Measurements from ENCODE around the gene PSMB3.

Gene PSMB3

DNA sequence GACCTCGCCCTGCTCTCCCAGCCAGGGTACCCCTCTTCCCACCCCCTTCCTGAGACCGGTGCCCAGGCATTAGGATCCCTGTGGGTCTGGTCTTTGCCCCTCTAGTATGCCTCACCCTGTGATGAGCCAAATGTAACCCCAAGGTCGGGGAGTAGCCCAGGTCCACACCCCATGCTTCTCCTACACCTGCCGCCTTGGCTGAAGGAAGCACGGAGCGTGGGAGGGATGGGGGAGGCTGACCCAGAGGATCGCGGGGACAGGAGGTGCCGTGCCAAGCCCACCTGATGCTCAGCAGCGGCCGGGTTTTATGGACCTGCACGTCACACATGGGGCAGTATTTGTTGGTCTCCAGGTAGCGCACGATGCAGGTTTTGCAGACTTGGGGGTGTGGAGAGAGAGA is 13.2 kb upstream of the PSMB3 start:
- TF ChIP-seq, protein P1, sequence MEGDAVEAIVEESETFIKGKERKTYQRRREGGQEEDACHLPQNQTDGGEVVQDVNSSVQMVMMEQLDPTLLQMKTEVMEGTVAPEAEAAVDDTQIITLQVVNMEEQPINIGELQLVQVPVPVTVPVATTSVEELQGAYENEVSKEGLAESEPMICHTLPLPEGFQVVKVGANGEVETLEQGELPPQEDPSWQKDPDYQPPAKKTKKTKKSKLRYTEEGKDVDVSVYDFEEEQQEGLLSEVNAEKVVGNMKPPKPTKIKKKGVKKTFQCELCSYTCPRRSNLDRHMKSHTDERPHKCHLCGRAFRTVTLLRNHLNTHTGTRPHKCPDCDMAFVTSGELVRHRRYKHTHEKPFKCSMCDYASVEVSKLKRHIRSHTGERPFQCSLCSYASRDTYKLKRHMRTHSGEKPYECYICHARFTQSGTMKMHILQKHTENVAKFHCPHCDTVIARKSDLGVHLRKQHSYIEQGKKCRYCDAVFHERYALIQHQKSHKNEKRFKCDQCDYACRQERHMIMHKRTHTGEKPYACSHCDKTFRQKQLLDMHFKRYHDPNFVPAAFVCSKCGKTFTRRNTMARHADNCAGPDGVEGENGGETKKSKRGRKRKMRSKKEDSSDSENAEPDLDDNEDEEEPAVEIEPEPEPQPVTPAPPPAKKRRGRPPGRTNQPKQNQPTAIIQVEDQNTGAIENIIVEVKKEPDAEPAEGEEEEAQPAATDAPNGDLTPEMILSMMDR (IDR thresholded peaks at IDR 0.05; ENCODE audit: borderline replicate concordance, extremely low read depth, low read length, poor library complexity, severe bottlenecking): no peak
- TF ChIP-seq EZH2 (IDR thresholded peaks at IDR 0.05; ENCODE audit: borderline replicate concordance, low read depth, low read length, severe bottlenecking): no peak
- Histone ChIP-seq H3K4me1 (ENCODE audit: insufficient read depth, low read length) (peaks cover 15% of the 10 kb centered on the region), H3K27me3 (ENCODE audit: insufficient read depth, low read length, poor library complexity) (no peaks in the 10 kb centered on the region), H3K27ac (ENCODE audit: low read length) (no peak overlapping the region), H4K20me1 (ENCODE audit: insufficient read depth, low read length) (peaks cover 42% of the 10 kb centered on the region; the same call in 1 of the 2 replicates), H3K36me3 (ENCODE audit: insufficient read depth, low read length) (peaks cover 46% of the 10 kb centered on the region), H3K9me3 (ENCODE audit: insufficient read depth, low read length, severe bottlenecking) (no peaks in the 10 kb centered on the region), H3K4me2 (ENCODE audit: insufficient read depth, low read length) (no peak overlapping the region), H3K79me2 (ENCODE audit: insufficient read depth, low read length) (peaks cover 41% of the 10 kb centered on the region), H3K9ac (ENCODE audit: low read depth, low read length) (no peak overlapping the region), H3K4me3 (ENCODE audit: low read depth in 1 of 2, low read length in 2 of 2) (no peak overlapping the region), H2AFZ (ENCODE audit: low read depth, low read length) (no peak overlapping the region)
- no peak for ATAC-seq (ENCODE audit: insufficient read depth, low read depth)
- no peak for DNase-seq

DNA sequence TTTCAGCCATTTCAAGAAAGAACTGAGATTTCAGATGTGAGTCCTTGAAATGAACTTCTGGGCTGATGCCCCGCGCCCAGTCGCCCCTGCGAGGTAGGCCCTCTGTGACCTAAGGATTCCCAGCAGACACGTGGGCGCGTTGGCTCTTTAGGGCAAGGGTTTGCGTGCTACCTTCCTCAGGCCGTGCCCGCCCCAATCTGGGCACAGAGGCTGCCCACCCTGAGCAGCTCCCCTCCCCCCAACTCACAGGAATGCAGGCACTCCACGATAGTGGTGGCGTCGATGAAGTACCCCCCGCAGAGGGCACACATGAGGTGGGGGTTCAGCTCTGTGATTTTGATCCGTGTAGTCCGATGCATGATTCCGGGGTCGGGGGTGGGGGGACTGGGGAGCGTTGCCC is 12.5 kb upstream of the PSMB3 start:
- no peak overlapping the region for H2AFZ ChIP-seq (ENCODE audit: low read depth, low read length)
- H3K9ac ChIP-seq (ENCODE audit: low read depth, low read length): no peak overlapping the region
- ATAC-seq (ENCODE audit: insufficient read depth, low read depth) (no peak), DNase-seq (no peak)
- no peak overlapping the region for H3K27ac ChIP-seq (ENCODE audit: low read length)
- H3K4me2 ChIP-seq (ENCODE audit: insufficient read depth, low read length): no peak overlapping the region
- peaks cover 46% of the 10 kb centered on the region for H3K36me3 ChIP-seq (ENCODE audit: insufficient read depth, low read length)
- no peaks in the 10 kb centered on the region for H3K27me3 ChIP-seq (ENCODE audit: insufficient read depth, low read length, poor library complexity)
- H4K20me1 ChIP-seq (ENCODE audit: insufficient read depth, low read length): peaks cover 45% of the 10 kb centered on the region; the same call in 1 of the 2 replicates
- H3K4me3 ChIP-seq (ENCODE audit: low read depth in 1 of 2, low read length in 2 of 2): no peak overlapping the region
- no peaks in the 10 kb centered on the region for H3K9me3 ChIP-seq (ENCODE audit: insufficient read depth, low read length, severe bottlenecking)
- peaks cover 48% of the 10 kb centered on the region for H3K79me2 ChIP-seq (ENCODE audit: insufficient read depth, low read length)
- TF ChIP-seq EZH2 (IDR thresholded peaks at IDR 0.05; ENCODE audit: borderline replicate concordance, low read depth, low read length, severe bottlenecking): no peak
- H3K4me1 ChIP-seq (ENCODE audit: insufficient read depth, low read length): peaks cover 12% of the 10 kb centered on the region; the same call in 1 of the 2 replicates

DNA sequence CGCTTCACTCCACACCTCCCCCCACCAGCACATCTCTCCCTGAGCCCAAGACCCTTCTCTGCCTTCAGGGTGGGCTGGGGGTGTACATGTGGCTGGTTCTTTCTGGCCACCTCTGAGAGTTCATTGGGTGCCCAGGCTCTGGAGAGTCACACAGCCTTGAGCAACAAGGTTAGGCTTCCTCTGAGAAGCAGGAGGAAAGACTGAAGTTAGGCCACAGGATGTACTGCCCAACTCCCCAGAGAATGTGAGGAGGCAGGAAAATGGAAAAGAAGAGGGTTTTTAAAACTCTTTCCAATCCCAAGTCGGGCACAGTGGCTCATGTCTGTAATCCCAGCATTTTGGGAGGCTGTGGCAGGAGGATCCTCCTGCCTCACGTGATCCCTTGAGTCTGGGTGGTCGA is 11.7 kb upstream of the PSMB3 start:
- H4K20me1 ChIP-seq (ENCODE audit: insufficient read depth, low read length): peaks cover 43% of the 10 kb centered on the region; the same call in 1 of the 2 replicates
- H3K79me2 ChIP-seq (ENCODE audit: insufficient read depth, low read length): peaks cover 54% of the 10 kb centered on the region
- DNase-seq (no peak), ATAC-seq (ENCODE audit: insufficient read depth, low read depth) (no peak)
- no peak overlapping the region for H3K9ac ChIP-seq (ENCODE audit: low read depth, low read length)
- TF ChIP-seq, protein P1 (IDR thresholded peaks at IDR 0.05; ENCODE audit: borderline replicate concordance, extremely low read depth, low read length, poor library complexity, severe bottlenecking): no peak
- no peak for TF ChIP-seq EZH2 (IDR thresholded peaks at IDR 0.05; ENCODE audit: borderline replicate concordance, low read depth, low read length, severe bottlenecking)
- H3K27me3 ChIP-seq (ENCODE audit: insufficient read depth, low read length, poor library complexity): no peaks in the 10 kb centered on the region
- H2AFZ ChIP-seq (ENCODE audit: low read depth, low read length): no peak overlapping the region
- peaks cover 39% of the 10 kb centered on the region for H3K36me3 ChIP-seq (ENCODE audit: insufficient read depth, low read length)
- H3K4me1 ChIP-seq (ENCODE audit: insufficient read depth, low read length): peaks cover 13% of the 10 kb centered on the region
- H3K27ac ChIP-seq (ENCODE audit: low read length): no peak overlapping the region
- H3K4me2 ChIP-seq (ENCODE audit: insufficient read depth, low read length): no peak overlapping the region
- no peak overlapping the region for H3K4me3 ChIP-seq (ENCODE audit: low read depth in 1 of 2, low read length in 2 of 2)
- no peaks in the 10 kb centered on the region for H3K9me3 ChIP-seq (ENCODE audit: insufficient read depth, low read length, severe bottlenecking)

DNA sequence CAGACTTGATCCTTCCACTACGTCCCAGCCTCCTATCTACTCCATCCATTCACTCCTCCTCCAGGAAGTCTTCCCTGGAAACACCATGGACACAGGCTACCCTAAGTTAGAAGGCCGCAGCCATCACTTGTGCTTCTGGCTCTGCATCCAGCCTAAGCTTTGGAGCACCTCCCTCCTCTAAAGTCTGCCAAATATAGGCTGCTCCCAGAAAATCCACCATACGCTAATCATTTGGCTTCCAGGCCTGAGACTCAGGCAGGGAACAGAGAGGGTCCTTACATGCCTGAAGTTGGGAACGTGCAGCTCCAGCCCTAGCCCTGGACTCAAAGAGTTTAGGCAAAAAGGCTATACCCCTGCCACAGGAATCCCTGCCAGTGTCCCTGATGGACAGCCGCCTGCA is 11.1 kb upstream of the PSMB3 start:
- H3K27ac ChIP-seq (ENCODE audit: low read length): no peak overlapping the region

More for the DNA sequence above, 11.1 kb upstream of the PSMB3 start:
- TF ChIP-seq, protein P1 (IDR thresholded peaks at IDR 0.05; ENCODE audit: borderline replicate concordance, extremely low read depth, low read length, poor library complexity, severe bottlenecking): no peak
- TF ChIP-seq EZH2 (IDR thresholded peaks at IDR 0.05; ENCODE audit: borderline replicate concordance, low read depth, low read length, severe bottlenecking): no peak
- H3K4me3 ChIP-seq (ENCODE audit: low read depth in 1 of 2, low read length in 2 of 2): no peak overlapping the region
- peaks cover 20% of the 10 kb centered on the region for H3K4me1 ChIP-seq (ENCODE audit: insufficient read depth, low read length)
- H3K36me3 ChIP-seq (ENCODE audit: insufficient read depth, low read length): peaks cover 35% of the 10 kb centered on the region
- no peak overlapping the region for H3K4me2 ChIP-seq (ENCODE audit: insufficient read depth, low read length)
- H3K27me3 ChIP-seq (ENCODE audit: insufficient read depth, low read length, poor library complexity): no peaks in the 10 kb centered on the region
- H2AFZ ChIP-seq (ENCODE audit: low read depth, low read length): no peak overlapping the region
- H4K20me1 ChIP-seq (ENCODE audit: insufficient read depth, low read length): peaks cover 50% of the 10 kb centered on the region; the same call in 1 of the 2 replicates
- ATAC-seq (ENCODE audit: insufficient read depth, low read depth) (no peak), DNase-seq (no peak)
- no peak overlapping the region for H3K9ac ChIP-seq (ENCODE audit: low read depth, low read length)
- H3K9me3 ChIP-seq (ENCODE audit: insufficient read depth, low read length, severe bottlenecking): no peaks in the 10 kb centered on the region
- H3K79me2 ChIP-seq (ENCODE audit: insufficient read depth, low read length): peaks cover 60% of the 10 kb centered on the region

Measured in DND-41 (cell line).